BE2C (cell line): ENCODE data around the gene MCTP2.

Experiments
- DNase-seq: peaks from one replicate; pipeline ENCODE4 v3.0.0-alpha.2; 2020
- H3K27me3 ChIP-seq: fragments of 250-450 bp; sonication (Bioruptor Pico); 2 replicates; pipeline ENCODE4 v1.5.1; 2020; ENCODE audit warnings: mild to moderate bottlenecking
- H3K36me3 ChIP-seq: fragments of 250-450 bp; sonication (Bioruptor Pico); 2 replicates; pipeline ENCODE4 v1.5.1; 2020; ENCODE audit warnings: mild to moderate bottlenecking
- H3K4me1 ChIP-seq: fragments of 250-450 bp; sonication (Bioruptor Pico); 2 replicates; pipeline ENCODE4 v1.5.1; 2020
- H3K4me3 ChIP-seq: 2 replicates; pipeline ENCODE4 v1.5.1; 2011; ENCODE audit warnings: low read depth, low read length
- H3K9me3 ChIP-seq: fragments of 250-450 bp; sonication (Bioruptor Pico); 2 replicates; pipeline ENCODE4 v1.5.1; 2020
- TF ChIP-seq, protein P1 (sequence below): IDR thresholded peaks from 2 replicates; pipeline ENCODE4 v1.5.1; 2012; ENCODE audit warnings: mild to moderate bottlenecking, low read depth, low read length

The MCTP2 gene

GRCh38 chr15:94212291-94212690 lies 19.1 kb upstream of the MCTP2 start:
- no peak for DNase-seq
- Histone ChIP-seq H3K27me3 (no peaks in the 10 kb centered on the region), H3K9me3 (no peaks in the 10 kb centered on the region), H3K4me1 (no peaks in the 10 kb centered on the region), H3K36me3 (no peaks in the 10 kb centered on the region), H3K4me3 (no peak overlapping the region)
- TF ChIP-seq, protein P1, sequence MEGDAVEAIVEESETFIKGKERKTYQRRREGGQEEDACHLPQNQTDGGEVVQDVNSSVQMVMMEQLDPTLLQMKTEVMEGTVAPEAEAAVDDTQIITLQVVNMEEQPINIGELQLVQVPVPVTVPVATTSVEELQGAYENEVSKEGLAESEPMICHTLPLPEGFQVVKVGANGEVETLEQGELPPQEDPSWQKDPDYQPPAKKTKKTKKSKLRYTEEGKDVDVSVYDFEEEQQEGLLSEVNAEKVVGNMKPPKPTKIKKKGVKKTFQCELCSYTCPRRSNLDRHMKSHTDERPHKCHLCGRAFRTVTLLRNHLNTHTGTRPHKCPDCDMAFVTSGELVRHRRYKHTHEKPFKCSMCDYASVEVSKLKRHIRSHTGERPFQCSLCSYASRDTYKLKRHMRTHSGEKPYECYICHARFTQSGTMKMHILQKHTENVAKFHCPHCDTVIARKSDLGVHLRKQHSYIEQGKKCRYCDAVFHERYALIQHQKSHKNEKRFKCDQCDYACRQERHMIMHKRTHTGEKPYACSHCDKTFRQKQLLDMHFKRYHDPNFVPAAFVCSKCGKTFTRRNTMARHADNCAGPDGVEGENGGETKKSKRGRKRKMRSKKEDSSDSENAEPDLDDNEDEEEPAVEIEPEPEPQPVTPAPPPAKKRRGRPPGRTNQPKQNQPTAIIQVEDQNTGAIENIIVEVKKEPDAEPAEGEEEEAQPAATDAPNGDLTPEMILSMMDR = no peak

- no peak for DNase-seq
- Histone ChIP-seq H3K36me3 (no peaks in the 10 kb centered on the region), H3K4me3 (no peak overlapping the region), H3K27me3 (no peaks in the 10 kb centered on the region; the same call in none of the 2 replicates), H3K9me3 (no peaks in the 10 kb centered on the region), H3K4me1 (no peaks in the 10 kb centered on the region)
- TF ChIP-seq, protein P1 = no peak
Measured at GRCh38 chr15:94225616-94226015, 5.7 kb upstream of the MCTP2 start.

DNA sequence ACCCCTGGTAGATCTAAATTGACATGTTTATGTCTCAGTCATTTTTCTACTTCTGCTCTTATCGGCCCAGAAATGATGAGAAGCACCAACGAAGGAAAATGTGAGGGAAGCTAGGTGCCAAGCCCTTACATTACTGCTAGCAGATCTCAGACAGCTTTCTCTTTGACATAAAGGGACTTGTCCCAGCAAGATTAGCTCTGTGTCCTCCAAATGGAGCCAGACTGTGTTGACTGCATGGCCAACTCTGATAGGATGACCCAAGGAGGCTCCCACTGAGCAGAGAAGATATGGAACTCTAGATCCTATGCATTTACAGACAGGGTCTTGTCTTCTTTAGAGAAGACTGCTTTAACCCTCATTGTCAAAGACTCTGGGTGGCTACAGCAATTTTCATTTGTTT lies 2.8 kb upstream of the MCTP2 start:
- Histone ChIP-seq H3K9me3 (no peaks in the 10 kb centered on the region), H3K4me3 (no peak overlapping the region), H3K36me3 (no peaks in the 10 kb centered on the region), H3K4me1 (no peaks in the 10 kb centered on the region), H3K27me3 (peaks cover 10% of the 10 kb centered on the region)
- TF ChIP-seq, protein P1 = no peak
- DNase-seq = no peak

GRCh38 chr15:94229591-94230369 lies 1.6 kb upstream of the MCTP2 start:
- Histone ChIP-seq H3K4me3 (no peak overlapping the region), H3K9me3 (no peaks in the 10 kb centered on the region), H3K36me3 (no peaks in the 10 kb centered on the region), H3K27me3 (peaks cover 10% of the 10 kb centered on the region), H3K4me1 (no peaks in the 10 kb centered on the region)
- DNase-seq = no peak
- TF ChIP-seq, protein P1 = no peak

DNA sequence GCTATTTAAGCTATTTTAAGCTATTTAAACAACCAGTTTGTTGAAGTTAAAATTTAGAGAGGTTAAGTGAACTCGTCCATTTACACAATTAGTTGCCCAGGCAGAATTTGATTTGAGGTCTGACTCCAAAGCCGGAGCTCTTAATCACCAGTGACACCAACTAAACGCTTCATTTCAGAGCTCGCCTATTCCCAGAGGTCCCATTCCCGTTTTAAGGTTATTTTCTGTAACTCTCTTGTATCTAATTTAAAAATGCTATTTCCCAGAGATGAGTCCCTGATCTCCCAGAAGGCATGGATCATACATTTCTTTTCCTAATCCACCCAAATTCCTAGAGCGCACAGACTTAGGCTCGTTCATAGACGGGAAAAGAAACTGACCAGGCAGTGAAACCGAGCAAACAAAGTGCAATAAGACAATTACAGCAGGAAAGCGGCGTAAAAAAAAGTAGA lies 904 bp upstream of the MCTP2 start:
- H3K27me3 ChIP-seq = peaks cover 10% of the 10 kb centered on the region
- TF ChIP-seq, protein P1 = no peak
- peak overlapping the region; percentile 64 for H3K4me3 ChIP-seq
- no peaks in the 10 kb centered on the region for H3K9me3 ChIP-seq
- no peaks in the 10 kb centered on the region for H3K4me1 ChIP-seq
- no peak for DNase-seq
- no peaks in the 10 kb centered on the region for H3K36me3 ChIP-seq

DNA sequence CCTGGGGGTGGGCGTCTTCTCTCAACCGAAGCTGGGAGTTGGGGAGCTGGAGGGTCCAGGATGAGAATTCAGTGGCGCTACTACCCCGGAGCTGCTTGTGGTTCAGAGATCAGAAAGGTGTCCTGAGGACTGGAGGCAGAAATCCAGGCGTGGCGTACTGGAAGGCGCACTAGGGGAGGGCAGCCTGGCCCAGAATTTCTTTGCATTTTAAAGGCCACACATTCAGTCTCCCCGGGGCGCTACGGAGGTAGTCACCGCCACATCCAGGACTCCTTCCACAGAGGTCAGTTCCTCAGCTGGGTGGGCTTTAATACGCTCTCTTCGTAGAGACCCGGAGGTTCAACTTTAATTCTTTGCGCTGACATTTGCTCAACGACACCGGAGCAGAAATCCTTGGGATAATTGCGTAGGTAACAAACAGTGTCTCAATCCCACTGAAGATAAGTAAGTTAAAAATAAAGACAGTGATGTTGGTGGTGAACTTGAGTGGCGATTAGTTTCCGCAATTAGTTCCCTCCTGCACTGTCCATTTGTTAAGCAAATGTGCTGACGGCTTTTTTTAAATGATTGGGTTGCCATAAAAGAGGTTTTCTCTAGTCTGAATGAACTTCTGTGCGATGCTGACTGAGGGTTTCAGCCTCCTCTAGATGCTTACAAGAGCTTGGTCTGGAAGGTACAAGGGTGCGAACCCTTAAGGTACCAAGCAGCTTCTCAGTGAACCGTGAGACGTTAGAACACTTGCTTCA lies 535 bp downstream of the MCTP2 start:
- TF ChIP-seq, protein P1 = no peak
- Histone ChIP-seq H3K27me3 (peaks cover 10% of the 10 kb centered on the region), H3K36me3 (no peaks in the 10 kb centered on the region), H3K4me1 (no peaks in the 10 kb centered on the region), H3K9me3 (no peaks in the 10 kb centered on the region), H3K4me3 (peak overlapping the region; percentile 64)
- no peak for DNase-seq
